Sigmoid colon (tissue), 7 donors: Measurements from ENCODE around the gene MIA2. TPM values are rescaled to one million over a fixed set of nuclear protein-coding genes. Genes with fewer than 3 reads are reported as not detected.
A peak's percentile ranks its signal among the peaks of the same experiment; 100 is the strongest.

ENCODE experiments used
- DNase-seq: peaks from one replicate; pipeline ENCODE4 v3.0.0-alpha.2; 2019
- H3K27ac ChIP-seq, 4 donors: fragments of 200-600 bp; sonication (generic); one replicate each; pipeline ENCODE4 v1.5.1; 2016 to 2019; ENCODE audit warnings: mild to moderate bottlenecking in 1 of 4
- H3K27me3 ChIP-seq, 3 donors: fragments of 200-600 bp; sonication (generic); one replicate each; pipeline ENCODE4 v1.5.1; 2019; ENCODE audit warnings: mild to moderate bottlenecking in 1 of 3
- H3K36me3 ChIP-seq, 4 donors: fragments of 200-600 bp; sonication (generic); one replicate each; pipeline ENCODE4 v1.5.1; 2016 to 2019
- H3K4me1 ChIP-seq, 4 donors: fragments of 200-600 bp; sonication (generic); one replicate each; pipeline ENCODE4 v1.5.1; 2017 to 2019
- H3K4me3 ChIP-seq, 4 donors: fragments of 200-600 bp; sonication (generic); one replicate each; pipeline ENCODE4 v1.5.1; 2017 to 2019; ENCODE audit warnings: mild to moderate bottlenecking in 2 of 4, moderate library complexity in 1 of 4
- H3K9me3 ChIP-seq, 4 donors: fragments of 200-600 bp in 3 of 4; sonication (generic) in 3 of 4; one replicate each; pipeline versions ENCODE4 v1.5.1 to v1.6.1; 2013 to 2019
- EP300 ChIP-seq, 4 donors: sonication (generic); formaldehyde crosslinking; IDR thresholded peaks; one replicate each; pipeline ENCODE4 v1.6.1; 2017; ENCODE audit warnings: antibody characterized with exemption in 4 of 4
- POLR2A ChIP-seq, 2 donors: fragments of 450-650 bp; IDR thresholded peaks; one replicate each; pipeline ENCODE4 v1.6.1; 2016; ENCODE audit warnings: antibody characterized with exemption in 2 of 2, mild to moderate bottlenecking in 2 of 2, moderate library complexity in 2 of 2
- POLR2AphosphoS5 ChIP-seq, 4 donors: sonication (generic); formaldehyde crosslinking; IDR thresholded peaks; one replicate each; pipeline ENCODE4 v1.6.1; 2017; ENCODE audit warnings: antibody characterized with exemption in 4 of 4
- WGBS, 2 donors: extraction: QIAGEN DNeasy Blood & Tissue Kit; methylation state at CpG; one replicate each; pipeline ENCODE4 v1.1.7; 2013; 5-methylcytosine and 5-hydroxymethylcytosine counted together
- intact Hi-C: fragments of 100-400 bp; cut with DNase I; formaldehyde crosslinking; loops from one replicate; pipeline ENCODE4 v1.15.1; 2023
- polyA plus RNA-seq, 3 donors: library from polyadenylated mRNA; stranded (reverse); fragments of 200-250 nt; gene quantifications; one replicate each; pipeline ENCODE4 v1.2.3, GENCODE V29; 2013
- total RNA-seq, 4 donors: library from RNA; depleted of rRNA; stranded (reverse); fragments of >200 nt; gene quantifications; one replicate each; pipeline ENCODE4 v1.1.0, GENCODE V29; 2016
- TF ChIP-seq, protein P1 (sequence below), 4 experiments: fragments of 450-650 bp in 3 of 4; fragments of 200-600 bp in 1 of 4; IDR thresholded peaks; one replicate each; pipeline ENCODE4 v1.5.1; 2016 to 2019; ENCODE audit warnings: antibody characterized with exemption in 4 of 4, mild to moderate bottlenecking in 3 of 4, moderate library complexity in 2 of 4
- donor health status: healthy with polysubstance abuse.
- donor health status: Bipolar disorder and iron deficiency.
- donor health status: healthy.

MIA2 gene
- total and polyA plus RNA-seq, 7 donors = 12.8 to 33.9 (median 18.1) TPM

DNA sequence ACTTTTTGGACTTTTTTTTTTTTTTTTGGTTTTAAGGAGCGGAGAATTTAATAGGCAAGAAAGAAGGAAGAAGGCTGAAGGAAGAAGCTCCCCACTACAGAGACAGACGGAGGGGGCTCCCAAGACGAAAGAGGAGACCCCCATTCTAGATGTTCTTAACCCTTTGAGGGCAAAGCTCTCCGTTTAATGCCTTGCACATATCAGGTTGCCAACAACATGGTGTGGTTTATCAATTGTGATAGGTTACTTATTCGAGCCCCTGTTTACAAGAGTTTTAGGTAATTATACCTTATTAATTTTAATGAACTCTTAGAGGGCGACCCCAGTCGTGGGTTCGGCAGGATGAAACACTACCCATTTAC is 199.7 kb downstream of the MIA2 start:
- Histone ChIP-seq H3K27me3 (no peaks in the 10 kb centered on the region), H3K4me3 (peak overlapping the region; percentile 53 to 95 (median 88)), H3K9me3 (no peaks in the 10 kb centered on the region), H3K36me3 (no peaks in the 10 kb centered on the region), H3K27ac (peak overlapping the region; percentile 92 to 95 (median 94)), H3K4me1 (peaks cover 0 to 38% (median 31%) of the 10 kb centered on the region in 4 donors)
- no peak for TF ChIP-seq POLR2A (IDR thresholded peaks at IDR 0.05)
- TF ChIP-seq POLR2AphosphoS5 (IDR thresholded peaks at IDR 0.05) = no peak
- TF ChIP-seq, protein P1, sequence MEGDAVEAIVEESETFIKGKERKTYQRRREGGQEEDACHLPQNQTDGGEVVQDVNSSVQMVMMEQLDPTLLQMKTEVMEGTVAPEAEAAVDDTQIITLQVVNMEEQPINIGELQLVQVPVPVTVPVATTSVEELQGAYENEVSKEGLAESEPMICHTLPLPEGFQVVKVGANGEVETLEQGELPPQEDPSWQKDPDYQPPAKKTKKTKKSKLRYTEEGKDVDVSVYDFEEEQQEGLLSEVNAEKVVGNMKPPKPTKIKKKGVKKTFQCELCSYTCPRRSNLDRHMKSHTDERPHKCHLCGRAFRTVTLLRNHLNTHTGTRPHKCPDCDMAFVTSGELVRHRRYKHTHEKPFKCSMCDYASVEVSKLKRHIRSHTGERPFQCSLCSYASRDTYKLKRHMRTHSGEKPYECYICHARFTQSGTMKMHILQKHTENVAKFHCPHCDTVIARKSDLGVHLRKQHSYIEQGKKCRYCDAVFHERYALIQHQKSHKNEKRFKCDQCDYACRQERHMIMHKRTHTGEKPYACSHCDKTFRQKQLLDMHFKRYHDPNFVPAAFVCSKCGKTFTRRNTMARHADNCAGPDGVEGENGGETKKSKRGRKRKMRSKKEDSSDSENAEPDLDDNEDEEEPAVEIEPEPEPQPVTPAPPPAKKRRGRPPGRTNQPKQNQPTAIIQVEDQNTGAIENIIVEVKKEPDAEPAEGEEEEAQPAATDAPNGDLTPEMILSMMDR (IDR thresholded peaks at IDR 0.05) = no peak
- no peak for TF ChIP-seq EP300 (IDR thresholded peaks at IDR 0.05)
- 5 to 20% methylated on average over 8 of the region's 8 CpGs for WGBS, 2 donors
- intact Hi-C loops = loop anchor here (5.0 kb wide), 1 partner anchor 331 kb away; the partner anchor contains the start of gene SEC23A
- DNase-seq = no peak

DNA sequence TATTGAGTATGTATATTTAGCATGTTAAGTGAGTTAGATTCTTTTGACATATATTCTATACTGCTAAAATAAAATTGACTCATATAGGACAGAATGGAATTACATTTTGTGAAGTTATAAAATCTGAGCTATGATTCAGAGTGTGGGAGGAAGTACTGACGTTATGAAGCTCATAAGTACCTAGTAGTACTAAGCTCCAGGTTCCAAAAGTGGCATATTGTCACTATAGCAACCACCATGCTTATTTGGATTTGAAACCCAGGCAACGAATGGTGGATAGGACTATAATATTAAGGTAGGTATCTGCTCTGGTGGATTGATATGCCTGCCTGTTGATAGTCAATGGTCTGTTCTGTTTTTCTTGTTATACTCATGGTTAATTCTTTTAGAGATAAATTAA is 200.7 kb downstream of the MIA2 start:
- 39 to 60% methylated on average over 2 of the region's 2 CpGs for WGBS, 2 donors
- no peak for DNase-seq
- no peak for TF ChIP-seq EP300 (IDR thresholded peaks at IDR 0.05)
- TF ChIP-seq POLR2A (IDR thresholded peaks at IDR 0.05) = no peak
- TF ChIP-seq, protein P1 (IDR thresholded peaks at IDR 0.05) = no peak
- no peak for TF ChIP-seq POLR2AphosphoS5 (IDR thresholded peaks at IDR 0.05)
- Histone ChIP-seq H3K4me3 (no peak overlapping the region), H3K27ac (no peak overlapping the region), H3K4me1 (peaks cover 0 to 28% (median 21%) of the 10 kb centered on the region in 4 donors), H3K27me3 (no peaks in the 10 kb centered on the region), H3K9me3 (no peaks in the 10 kb centered on the region), H3K36me3 (no peaks in the 10 kb centered on the region)
- intact Hi-C loops = loop anchor here (5.0 kb wide), 1 partner anchor 332 kb away; the partner anchor contains the start of gene SEC23A

DNA sequence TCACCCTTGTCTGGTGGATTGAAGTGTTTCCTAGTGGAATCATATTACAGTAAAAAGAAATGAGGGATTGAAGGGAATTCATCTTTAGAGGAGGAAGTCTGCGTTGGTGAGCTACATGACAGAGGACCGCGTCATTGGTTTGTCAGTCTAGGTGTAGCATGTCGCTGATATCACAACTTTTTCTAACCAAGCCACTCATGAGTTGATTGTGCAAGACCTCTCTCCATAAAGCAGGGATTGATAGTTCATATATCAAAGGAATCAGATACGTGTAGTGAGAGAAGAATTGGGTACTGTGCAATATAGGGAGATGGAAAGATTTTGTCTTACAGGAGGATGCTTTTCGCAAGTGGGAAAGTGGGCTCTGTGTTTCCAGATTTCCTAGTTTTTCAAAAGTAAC is 201.5 kb downstream of the MIA2 start:
- Histone ChIP-seq H3K27ac (no peak overlapping the region), H3K4me3 (no peak overlapping the region), H3K27me3 (no peaks in the 10 kb centered on the region), H3K4me1 (peaks cover 0 to 20% (median 13%) of the 10 kb centered on the region in 4 donors), H3K9me3 (no peaks in the 10 kb centered on the region), H3K36me3 (no peaks in the 10 kb centered on the region)
- intact Hi-C loops = no loop called here
- no peak for TF ChIP-seq POLR2AphosphoS5 (IDR thresholded peaks at IDR 0.05)
- TF ChIP-seq POLR2A (IDR thresholded peaks at IDR 0.05) = no peak
- no peak for TF ChIP-seq EP300 (IDR thresholded peaks at IDR 0.05)
- TF ChIP-seq, protein P1 (IDR thresholded peaks at IDR 0.05) = no peak
- DNase-seq = no peak
- WGBS, 2 donors = 94% methylated on average over 6 of the region's 6 CpGs

Other genes starting within 250 kb of the MIA2 start
- gene SEC23A, start 130.7 kb upstream of the MIA2 start, total RNA-seq = 100 to 1,000 TPM; 118 to 235 (median 176) TPM
- 10 to 100 TPM; 25.2 to 53.9 (median 28.7) TPM for gene SEC23A, start 130.7 kb upstream of the MIA2 start, polyA plus RNA-seq
- 10 to 100 TPM in 3 of 4 donors, 1 to 10 TPM in 1; 8.0 to 27.8 (median 16.7) TPM for gene GEMIN2, start 119.6 kb upstream of the MIA2 start, total RNA-seq
- 10 to 100 TPM in 1 of 3 donors, 1 to 10 TPM in 2; 8.3 to 12.2 (median 9.6) TPM for gene GEMIN2, start 119.6 kb upstream of the MIA2 start, polyA plus RNA-seq
- gene TRAPPC6B, start 63.6 kb upstream of the MIA2 start, total RNA-seq = 10 to 100 TPM; 27.3 to 31.7 (median 30.9) TPM
- gene TRAPPC6B, start 63.6 kb upstream of the MIA2 start, polyA plus RNA-seq = 10 to 100 TPM; 12.0 to 12.9 (median 12.6) TPM
- 10 to 100 TPM; 36.4 to 65.9 (median 38.7) TPM for gene PNN, start 58.7 kb upstream of the MIA2 start, total RNA-seq
- 10 to 100 TPM; 12.0 to 43.2 (median 15.6) TPM for gene PNN, start 58.7 kb upstream of the MIA2 start, polyA plus RNA-seq
- gene FBXO33, start 198.5 kb downstream of the MIA2 start, total RNA-seq = 10 to 100 TPM in 2 of 4 donors, 1 to 10 TPM in 2; 7.2 to 12.2 (median 10.7) TPM
- 1 to 10 TPM; 4.2 to 6.9 (median 5.7) TPM for gene FBXO33, start 198.5 kb downstream of the MIA2 start, polyA plus RNA-seq